ENCODE measurements around the gene PANK2.

DNA sequence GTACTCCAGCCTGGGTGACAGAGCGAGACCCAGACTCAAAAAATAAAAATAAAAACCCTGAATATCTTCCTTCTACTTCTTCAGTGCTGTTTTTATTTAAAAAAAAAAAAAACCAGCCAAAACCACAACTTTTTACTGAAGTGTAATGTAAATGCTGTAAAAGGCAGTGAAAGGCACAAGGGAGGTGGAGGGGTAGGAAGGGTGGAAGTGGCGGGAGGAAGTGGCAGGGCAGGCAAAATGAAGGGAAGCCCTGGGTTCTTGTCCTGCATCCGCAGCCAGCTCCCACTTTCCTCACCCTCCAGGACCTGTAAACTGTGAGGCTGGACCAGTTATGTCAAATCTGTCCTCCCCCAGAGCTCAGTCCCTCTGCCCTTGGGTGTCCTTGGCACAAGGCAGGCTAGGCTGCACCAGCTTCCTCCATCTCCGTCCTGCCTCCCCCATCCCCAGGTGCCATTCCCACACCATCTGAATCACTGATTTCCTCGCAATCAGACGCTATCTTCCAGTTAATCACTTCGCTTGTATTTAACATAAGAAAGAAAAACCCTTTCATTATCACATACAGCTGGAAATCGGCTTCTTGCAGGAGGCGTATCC is 13.7 kb upstream of the PANK2 start:
- TF ChIP-seq POLR2A (IDR thresholded peaks at IDR 0.05; ENCODE audit: low read length), result peak; percentile 21
- TF ChIP-seq GATA1 (IDR thresholded peaks at IDR 0.05; ENCODE audit: low read depth, low read length), result no peak

Data from erythroblast (primary cell).